IPS DF 19.7 (cell line): Measurements from ENCODE around the gene C11orf42.

Source experiments
- DNase-seq: peaks from one replicate; pipeline ENCODE4 v3.0.0-alpha.2; 2013; ENCODE audit warnings: low read depth, low spot score

Gene C11orf42

GRCh38 chr11:6205366-6205765 is at the start of gene C11orf42:
Gene C11orf42 (plus strand): TSS chr11:6205557. CDS start chr11:6205616, 59 bp downstream.
- DNase-seq = no peak

GRCh38 chr11:6156628-6157359 is 48.6 kb upstream of the C11orf42 start:
- DNase-seq = no peak

- no peak for DNase-seq
Measured at GRCh38 chr11:6170226-6170625, 35.1 kb upstream of the C11orf42 start, which contains the start of gene OR52B2. Gene OR52B2 (minus strand): TSS chr11:6170326. CDS start chr11:6170326, 0 bp downstream.

GRCh38 chr11:6175440-6175839 is 29.9 kb upstream of the C11orf42 start:
- no peak for DNase-seq

GRCh38 chr11:6191742-6192141 is 13.6 kb upstream of the C11orf42 start:
- DNase-seq = no peak

- DNase-seq = no peak
Measured at GRCh38 chr11:6194065-6194581, 11.2 kb upstream of the C11orf42 start.

GRCh38 chr11:6196396-6196795 is 9.0 kb upstream of the C11orf42 start:
- DNase-seq = no peak

GRCh38 chr11:6197466-6198200 is 7.7 kb upstream of the C11orf42 start:
- no peak for DNase-seq

GRCh38 chr11:6199174-6199810 is 6.1 kb upstream of the C11orf42 start, which contains the start of gene OR52W1:
Gene OR52W1 (plus strand): TSS chr11:6199224. CDS start chr11:6199224, 0 bp downstream.
- no peak for DNase-seq

GRCh38 chr11:6200975-6201374 is 4.4 kb upstream of the C11orf42 start:
- DNase-seq = no peak

GRCh38 chr11:6201481-6201880 is 3.9 kb upstream of the C11orf42 start:
- no peak for DNase-seq

- DNase-seq = no peak
Measured at GRCh38 chr11:6202041-6202440, 3.3 kb upstream of the C11orf42 start.

GRCh38 chr11:6203327-6203726 is 2.0 kb upstream of the C11orf42 start:
- no peak for DNase-seq

GRCh38 chr11:6204706-6205105 is 651 bp upstream of the C11orf42 start:
- no peak for DNase-seq

GRCh38 chr11:6206456-6207180 is 1.3 kb downstream of the C11orf42 start:
- DNase-seq = no peak

- DNase-seq = no peak
Measured at GRCh38 chr11:6209801-6210200, 4.4 kb downstream of the C11orf42 start.

- DNase-seq = no peak
Measured at GRCh38 chr11:6210274-6210955, 5.1 kb downstream of the C11orf42 start.

- no peak for DNase-seq
Measured at GRCh38 chr11:6214530-6214929, 9.2 kb downstream of the C11orf42 start.

GRCh38 chr11:6216501-6216900 is 11.1 kb downstream of the C11orf42 start:
- no peak for DNase-seq

- DNase-seq = no peak
Measured at GRCh38 chr11:6217722-6218121, 12.4 kb downstream of the C11orf42 start.

- DNase-seq = no peak
Measured at GRCh38 chr11:6219359-6219758, 14.0 kb downstream of the C11orf42 start.
